ENCODE measurements around the gene GPANK1. TPM values are rescaled to one million over a fixed set of nuclear protein-coding genes. Genes with fewer than 3 reads are reported as not detected.

GPANK1 gene
- total and polyA plus RNA-seq, 9 of the 15 experiments (the other 6 are each of a cell fraction or from before 2014, with no cell fraction given), result 32.2 to 111 (median 46.3) TPM

DNA sequence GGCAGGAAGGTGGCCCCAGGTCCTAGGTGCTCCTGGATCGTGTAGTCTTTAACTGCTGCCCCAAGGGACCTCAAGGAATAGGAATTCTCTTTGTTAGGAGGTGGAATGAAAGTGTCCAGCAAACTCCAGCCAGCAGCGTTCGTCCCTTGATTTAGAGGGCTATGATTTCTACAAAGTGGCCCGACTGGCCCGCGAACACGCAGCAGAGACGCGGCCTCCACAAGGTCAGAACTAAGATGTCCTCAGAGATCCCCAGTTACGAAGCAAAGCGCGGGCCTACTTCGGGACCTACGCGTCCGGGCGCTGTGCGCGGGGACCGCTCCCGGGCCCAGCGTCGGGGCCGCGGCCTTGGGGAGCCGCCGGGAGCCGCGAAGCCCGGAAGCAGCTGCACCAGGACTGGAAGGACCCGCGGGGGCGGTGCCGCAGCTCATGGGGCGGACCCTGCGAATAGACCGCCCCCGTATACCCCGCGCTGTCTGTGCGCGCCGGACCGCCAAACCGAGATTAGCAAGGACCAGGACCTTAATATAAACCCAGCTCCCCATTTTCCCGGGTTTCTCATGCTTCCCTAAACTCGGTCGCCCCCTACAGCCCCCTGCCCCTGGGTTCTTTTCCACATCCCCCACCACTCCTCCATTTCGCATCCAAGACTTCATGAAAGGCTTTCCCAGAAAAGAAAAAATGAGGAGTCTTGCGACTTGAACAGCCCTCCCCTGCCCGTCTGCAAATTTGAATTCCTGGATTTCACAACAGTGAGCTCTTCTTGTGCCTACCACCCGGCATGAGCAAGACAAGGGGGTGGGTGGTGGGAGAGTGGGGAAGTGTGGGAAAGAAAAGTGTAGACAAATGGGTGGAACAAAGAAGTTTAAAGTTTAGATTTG is 4.2 kb downstream of the GPANK1 start, which contains the start of gene C6orf47 (continued):
- TF ChIP-seq ILK (tag; IDR thresholded peaks at IDR 0.05; ENCODE audit: borderline replicate concordance, low read depth) (no peak), SIX5 (IDR thresholded peaks at IDR 0.05; ENCODE audit: borderline replicate concordance in 1 of 2, insufficient read depth in 1 of 2, low read depth in 1 of 2, low read length in 2 of 2) (0 out of 4 replicates have a peak, but pooled peaks of 1 of the 2 experiments have one; percentile 2), BCL6 (CRISPR knock-in tag; IDR thresholded peaks at IDR 0.05) (peak; percentile 7; the same call in 1 of the 2 replicates), DDX20 (tag; IDR thresholded peaks at IDR 0.05; ENCODE audit: low read depth) (0 out of 2 replicates have a peak, but pooled peaks have one; percentile 19), FOXJ2 (tag; IDR thresholded peaks at IDR 0.05) (no peak), HCFC1 (IDR thresholded peaks at IDR 0.05; ENCODE audit: low read depth, low read length) (peak; percentile 64), GABPB2 (CRISPR knock-in tag; conservative IDR thresholded peaks at IDR 0.05) (peak; percentile 59; the same call in 1 of the 2 replicates), SAP30 (IDR thresholded peaks at IDR 0.05; ENCODE audit: borderline replicate concordance, insufficient read depth, low read depth, low read length, poor library complexity, severe bottlenecking) (peak; percentile 90), ATF1 (CRISPR knock-in tag; IDR thresholded peaks at IDR 0.05) (no peak), ATF1 (tag; IDR thresholded peaks at IDR 0.05) (peak; percentile 52), HMGXB4 (CRISPR knock-in tag; IDR thresholded peaks at IDR 0.05) (0 out of 2 replicates have a peak, but pooled peaks have one; percentile 29), ZNF140 (CRISPR knock-in tag; IDR thresholded peaks at IDR 0.05) (no peak), ZNF583 (CRISPR knock-in tag; IDR thresholded peaks at IDR 0.05) (no peak; the same call in 1 of the 2 replicates)
- TF ChIP-seq, protein P1, sequence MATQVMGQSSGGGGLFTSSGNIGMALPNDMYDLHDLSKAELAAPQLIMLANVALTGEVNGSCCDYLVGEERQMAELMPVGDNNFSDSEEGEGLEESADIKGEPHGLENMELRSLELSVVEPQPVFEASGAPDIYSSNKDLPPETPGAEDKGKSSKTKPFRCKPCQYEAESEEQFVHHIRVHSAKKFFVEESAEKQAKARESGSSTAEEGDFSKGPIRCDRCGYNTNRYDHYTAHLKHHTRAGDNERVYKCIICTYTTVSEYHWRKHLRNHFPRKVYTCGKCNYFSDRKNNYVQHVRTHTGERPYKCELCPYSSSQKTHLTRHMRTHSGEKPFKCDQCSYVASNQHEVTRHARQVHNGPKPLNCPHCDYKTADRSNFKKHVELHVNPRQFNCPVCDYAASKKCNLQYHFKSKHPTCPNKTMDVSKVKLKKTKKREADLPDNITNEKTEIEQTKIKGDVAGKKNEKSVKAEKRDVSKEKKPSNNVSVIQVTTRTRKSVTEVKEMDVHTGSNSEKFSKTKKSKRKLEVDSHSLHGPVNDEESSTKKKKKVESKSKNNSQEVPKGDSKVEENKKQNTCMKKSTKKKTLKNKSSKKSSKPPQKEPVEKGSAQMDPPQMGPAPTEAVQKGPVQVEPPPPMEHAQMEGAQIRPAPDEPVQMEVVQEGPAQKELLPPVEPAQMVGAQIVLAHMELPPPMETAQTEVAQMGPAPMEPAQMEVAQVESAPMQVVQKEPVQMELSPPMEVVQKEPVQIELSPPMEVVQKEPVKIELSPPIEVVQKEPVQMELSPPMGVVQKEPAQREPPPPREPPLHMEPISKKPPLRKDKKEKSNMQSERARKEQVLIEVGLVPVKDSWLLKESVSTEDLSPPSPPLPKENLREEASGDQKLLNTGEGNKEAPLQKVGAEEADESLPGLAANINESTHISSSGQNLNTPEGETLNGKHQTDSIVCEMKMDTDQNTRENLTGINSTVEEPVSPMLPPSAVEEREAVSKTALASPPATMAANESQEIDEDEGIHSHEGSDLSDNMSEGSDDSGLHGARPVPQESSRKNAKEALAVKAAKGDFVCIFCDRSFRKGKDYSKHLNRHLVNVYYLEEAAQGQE (IDR thresholded peaks at IDR 0.05; ENCODE audit: borderline replicate concordance), result peak; percentile 67
- TF ChIP-seq, protein P1 (CRISPR knock-in tag; IDR thresholded peaks at IDR 0.05; ENCODE audit: low read depth), result peak; percentile 92
